Measurements from ENCODE around the gene PDCD6IP.
"Not testable (repeated sequence)": the region's sequence is repeated elsewhere in the genome, so short reads cannot be mapped to it uniquely, and the experiment has no call there.

PDCD6IP gene

GRCh38 chr3:33792167-33792892 lies 6.1 kb upstream of the PDCD6IP start:
- no peak for DNase-seq

- peak; percentile 57 to 60 (median 60) for DNase-seq
Measured at GRCh38 chr3:33795131-33795530, 3.3 kb upstream of the PDCD6IP start.

- peak; percentile 49 to 75 (median 72) for DNase-seq
Measured at GRCh38 chr3:33795856-33796536, 2.4 kb upstream of the PDCD6IP start.

DNA sequence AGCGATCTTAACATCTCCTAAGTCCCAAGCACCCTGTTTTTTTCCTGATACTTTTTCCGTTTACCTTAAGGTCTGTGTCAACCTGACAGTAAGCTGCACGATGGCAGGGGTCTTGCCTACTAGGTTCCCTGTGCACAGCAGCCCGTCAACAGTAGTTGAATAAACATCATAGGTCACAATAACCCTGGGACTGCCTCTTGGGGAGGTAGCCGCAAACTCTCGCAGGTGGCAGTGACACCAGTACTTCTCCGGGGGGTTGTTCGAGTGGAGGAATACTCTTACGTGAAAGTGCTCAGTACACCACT lies 365 bp upstream of the PDCD6IP start:
- no peak for DNase-seq

DNA sequence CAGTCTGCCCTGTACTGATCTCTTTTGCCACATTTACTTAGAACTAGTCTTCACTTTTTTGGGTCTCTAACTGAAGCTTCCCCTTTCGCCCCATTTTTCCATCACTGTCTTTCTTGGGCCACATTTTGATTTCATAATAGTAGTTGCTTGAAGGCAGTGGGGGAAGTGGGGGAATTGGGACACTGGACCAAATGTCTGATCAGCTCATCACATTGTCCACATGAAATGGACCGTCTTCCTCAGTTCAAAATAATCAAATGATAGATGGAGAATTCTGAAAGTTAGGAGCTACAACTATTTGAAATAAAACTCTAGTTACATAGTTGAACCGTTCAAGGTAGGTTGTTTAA lies 747 bp downstream of the PDCD6IP start:
- DNase-seq: peak; percentile 60 to 66 (median 63)

DNA sequence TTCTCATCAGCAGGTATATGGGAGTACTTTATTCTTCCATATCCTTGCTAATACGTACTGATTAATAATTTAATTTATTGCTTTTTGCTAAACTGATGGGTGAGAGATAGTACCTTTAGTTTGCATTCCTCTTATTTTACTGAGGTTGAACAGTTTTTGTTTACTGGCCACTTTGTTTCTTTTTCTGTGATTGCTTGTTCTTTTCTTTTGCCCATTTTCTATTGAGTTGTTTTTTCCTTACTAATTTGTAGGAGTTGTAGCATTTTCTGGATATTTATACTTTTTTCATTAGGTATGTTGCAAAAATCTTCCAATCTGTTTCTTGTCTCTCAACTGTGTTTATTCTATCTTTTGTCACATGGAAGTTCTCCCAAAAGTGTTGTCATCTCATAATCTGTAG lies 4.8 kb downstream of the PDCD6IP start:
- DNase-seq: no peak

- no peak for DNase-seq
Measured at GRCh38 chr3:33803894-33804526, 5.6 kb downstream of the PDCD6IP start.

- peak; percentile 21 to 54 (median 50) for DNase-seq
Measured at GRCh38 chr3:33807191-33807590, 8.8 kb downstream of the PDCD6IP start.

GRCh38 chr3:33808559-33808958 lies 10.1 kb downstream of the PDCD6IP start:
- no peak for DNase-seq

GRCh38 chr3:33810545-33810944 lies 12.1 kb downstream of the PDCD6IP start:
- no peak for DNase-seq

DNA sequence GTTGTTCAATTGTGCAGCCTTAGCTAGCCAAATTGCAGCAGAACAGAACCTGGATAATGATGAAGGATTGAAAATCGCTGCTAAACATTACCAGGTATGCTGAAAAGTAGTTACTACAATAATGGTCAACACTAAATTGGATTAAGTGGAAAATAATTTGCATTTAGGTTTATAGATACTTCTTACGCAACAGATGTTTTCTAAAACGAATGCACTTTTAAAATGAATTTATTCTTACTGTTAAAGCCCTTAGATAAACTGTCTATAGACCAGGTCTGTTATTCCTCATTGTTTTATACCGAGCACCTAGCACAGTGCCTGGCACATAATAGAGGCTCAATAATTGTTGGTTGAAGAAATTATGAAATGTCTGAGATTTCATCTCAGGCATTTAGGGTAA lies 23.6 kb downstream of the PDCD6IP start:
- no peak for DNase-seq

- DNase-seq: no peak
Measured at GRCh38 chr3:33823821-33824220, 25.4 kb downstream of the PDCD6IP start.

DNA sequence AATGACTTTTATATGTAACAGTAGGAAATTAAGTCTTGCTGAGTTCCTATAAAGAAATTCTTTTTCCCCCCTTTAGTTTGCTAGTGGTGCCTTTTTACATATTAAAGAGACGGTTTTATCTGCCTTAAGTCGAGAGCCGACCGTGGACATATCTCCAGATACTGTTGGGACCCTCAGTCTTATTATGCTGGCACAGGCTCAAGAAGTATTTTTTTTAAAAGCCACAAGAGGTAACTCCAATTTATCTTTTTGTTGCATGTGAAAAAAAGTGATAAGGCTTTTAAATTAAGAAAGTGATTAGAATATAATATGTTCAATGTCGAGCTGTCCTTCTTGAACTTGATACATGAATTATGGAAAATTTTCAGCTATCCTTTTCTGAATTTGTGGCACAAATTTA lies 26.7 kb downstream of the PDCD6IP start:
- DNase-seq: no peak

GRCh38 chr3:33826206-33826605 lies 27.8 kb downstream of the PDCD6IP start:
- DNase-seq: no peak

- DNase-seq: no peak
Measured at GRCh38 chr3:33826688-33827087, 28.3 kb downstream of the PDCD6IP start.

DNA sequence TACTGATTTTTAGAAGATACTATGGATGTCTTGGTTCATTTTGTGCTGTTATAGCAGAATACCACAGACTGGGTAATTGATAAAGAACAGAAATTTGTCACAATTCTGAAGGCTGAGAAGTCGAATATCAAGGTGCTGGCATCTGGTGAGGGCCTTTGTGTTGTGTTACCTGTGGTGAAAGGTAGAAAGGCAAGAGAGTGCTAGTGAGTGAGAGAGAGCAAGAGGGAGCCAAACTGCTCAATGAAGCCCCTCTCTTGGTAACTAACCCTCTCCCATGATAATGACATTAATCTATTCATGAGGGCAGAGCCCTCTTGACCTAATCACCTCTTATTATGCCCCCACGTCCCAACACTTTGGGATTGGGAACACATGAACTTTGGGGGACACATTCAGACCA lies 31.3 kb downstream of the PDCD6IP start:
- no peak for DNase-seq

DNA sequence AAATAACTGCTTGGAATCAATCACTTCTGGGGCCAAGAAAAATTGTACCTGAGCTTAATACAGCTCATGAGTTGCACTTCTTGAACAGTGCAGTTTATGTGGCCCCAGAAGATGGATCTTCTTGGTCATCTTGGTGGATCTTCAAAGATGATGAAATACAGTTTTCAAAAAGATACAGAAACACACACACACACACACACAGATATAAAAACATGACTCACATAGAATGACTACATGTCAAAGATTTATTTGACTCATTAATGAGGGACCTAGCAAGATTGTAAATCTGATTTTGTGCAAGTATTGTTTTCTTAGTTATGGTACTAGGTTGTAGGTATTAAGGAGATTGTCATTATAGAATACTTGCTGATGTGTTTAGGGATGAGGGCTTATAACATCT lies 32.6 kb downstream of the PDCD6IP start:
- peak; percentile 9 to 68 (median 56) for DNase-seq

- no peak for DNase-seq
Measured at GRCh38 chr3:33833408-33834095, 35.1 kb downstream of the PDCD6IP start.

GRCh38 chr3:33834096-33834453 lies 35.6 kb downstream of the PDCD6IP start:
- DNase-seq: no peak

- DNase-seq: not testable (repeated sequence)
Measured at GRCh38 chr3:33837182-33837581, 38.8 kb downstream of the PDCD6IP start.

GRCh38 chr3:33839283-33839682 lies 40.9 kb downstream of the PDCD6IP start:
- no peak for DNase-seq

- DNase-seq: no peak
Measured at GRCh38 chr3:33840179-33840578, 41.7 kb downstream of the PDCD6IP start.

DNA sequence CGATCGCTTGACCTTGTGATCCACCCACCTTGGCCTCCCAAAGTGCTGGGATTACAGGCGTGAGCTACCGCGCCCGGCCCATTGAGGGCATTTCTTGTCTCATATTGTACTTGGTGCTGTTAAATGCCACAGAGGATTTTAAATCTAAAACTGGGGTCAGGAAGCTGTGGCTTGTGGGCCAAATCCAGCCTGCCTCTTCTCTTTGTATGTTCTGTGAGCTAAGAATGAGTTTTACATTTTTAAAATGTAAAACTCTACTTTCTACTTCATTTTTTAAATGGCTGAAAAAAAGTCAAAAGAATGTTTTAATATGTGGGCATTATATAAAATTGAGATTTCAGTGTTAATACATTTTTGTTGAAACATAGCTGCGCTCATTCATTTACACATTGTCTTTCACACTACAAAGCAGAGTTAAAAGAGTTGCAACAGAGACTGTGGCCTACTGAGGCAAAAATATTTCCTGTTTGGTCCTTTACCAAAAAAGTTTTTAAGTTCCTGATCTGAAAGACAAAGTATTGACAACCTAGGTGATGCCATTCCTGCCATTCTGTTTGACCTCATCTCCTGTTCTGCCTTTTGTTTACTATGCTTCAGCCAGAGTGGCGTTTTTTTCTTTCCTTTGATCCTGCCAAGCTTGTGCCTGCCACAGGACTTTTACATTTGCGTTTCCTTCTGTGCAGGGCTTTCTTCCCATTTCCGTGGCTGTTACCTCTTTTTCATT lies 50.4 kb downstream of the PDCD6IP start:
- DNase-seq: no peak
